OCI-LY1 (cell line): ENCODE data around the gene BCR.

Experiments used
- CTCF ChIP-seq: fragments of 200-600 bp; sonication (generic), shearing (Covaris generic); IDR thresholded peaks from 2 replicates; pipeline ENCODE4 v1.5.1; 2017; ENCODE audit warnings: mild to moderate bottlenecking, antibody characterized with exemption, low read length, moderate library complexity, mixed read lengths
- EZH2 ChIP-seq: fragments of 200-600 bp; sonication (generic), shearing (Covaris generic); IDR thresholded peaks from 2 replicates; pipeline ENCODE4 v1.8.0; 2017; ENCODE audit warnings: borderline replicate concordance, mixed run types, mild to moderate bottlenecking, antibody characterized with exemption, low read length, moderate library complexity, mixed read lengths

GRCh38 chr22:23275751-23276150 is 95.4 kb downstream of the BCR start:
- no peak for TF ChIP-seq CTCF
- TF ChIP-seq EZH2 = no peak
